GM18517 (cell line): Measurements from ENCODE around the gene ETS2.
"Not testable (repeated sequence)": the region's sequence is repeated elsewhere in the genome, so short reads cannot be mapped to it uniquely, and the experiment has no call there.

ENCODE experiments used
- ATAC-seq: cut with Tn5 transposase; IDR thresholded peaks from one replicate; pipeline ENCODE4 v1.9.1; 2021; ENCODE audit warnings: mild to moderate bottlenecking, moderate library complexity; ENCODE audit not compliant: unreplicated experiment

Gene ETS2

GRCh38 chr21:38833117-38833516, 27.4 kb downstream of the ETS2 start:
- no peak for ATAC-seq

- ATAC-seq = no peak
These were observed 29.0 kb downstream of the ETS2 start for GRCh38 chr21:38834725-38835124.

GRCh38 chr21:38837806-38838461, 32.2 kb downstream of the ETS2 start:
- ATAC-seq = no peak

GRCh38 chr21:38838598-38839327, 33.0 kb downstream of the ETS2 start:
- no peak for ATAC-seq

GRCh38 chr21:38839328-38840286, 33.9 kb downstream of the ETS2 start:
- ATAC-seq = no peak

- no peak for ATAC-seq
These were observed 34.9 kb downstream of the ETS2 start for GRCh38 chr21:38840456-38841300.

GRCh38 chr21:38841472-38841871, 35.7 kb downstream of the ETS2 start:
- ATAC-seq = no peak

- no peak for ATAC-seq
These were observed 36.4 kb downstream of the ETS2 start for GRCh38 chr21:38842079-38842478.

- no peak for ATAC-seq
These were observed 37.6 kb downstream of the ETS2 start for GRCh38 chr21:38843379-38843778.

- no peak for ATAC-seq
These were observed 38.2 kb downstream of the ETS2 start for GRCh38 chr21:38843806-38844503.

GRCh38 chr21:38845374-38845773, 39.6 kb downstream of the ETS2 start:
- not testable (repeated sequence) for ATAC-seq

GRCh38 chr21:38847556-38847955, 41.8 kb downstream of the ETS2 start:
- ATAC-seq = no peak

GRCh38 chr21:38848187-38848609, 42.5 kb downstream of the ETS2 start:
- no peak for ATAC-seq

- no peak for ATAC-seq
These were observed 44.0 kb downstream of the ETS2 start for GRCh38 chr21:38849776-38850175.

GRCh38 chr21:38850277-38850951, 44.7 kb downstream of the ETS2 start:
- ATAC-seq = no peak

- ATAC-seq = no peak
These were observed 45.4 kb downstream of the ETS2 start for GRCh38 chr21:38851101-38851500.

- ATAC-seq = no peak
These were observed 46.5 kb downstream of the ETS2 start for GRCh38 chr21:38852278-38852677.

- ATAC-seq = no peak
These were observed 47.0 kb downstream of the ETS2 start for GRCh38 chr21:38852708-38853107.

GRCh38 chr21:38853421-38853919, 47.7 kb downstream of the ETS2 start:
- peak; percentile 80 for ATAC-seq
